GM19043 (cell line): ENCODE data around the gene MAP3K2.

Experiments used
- ATAC-seq: cut with Tn5 transposase; IDR thresholded peaks from one replicate; pipeline ENCODE4 v1.9.1; 2021; ENCODE audit warnings: low read depth; ENCODE audit not compliant: unreplicated experiment

MAP3K2 gene

DNA sequence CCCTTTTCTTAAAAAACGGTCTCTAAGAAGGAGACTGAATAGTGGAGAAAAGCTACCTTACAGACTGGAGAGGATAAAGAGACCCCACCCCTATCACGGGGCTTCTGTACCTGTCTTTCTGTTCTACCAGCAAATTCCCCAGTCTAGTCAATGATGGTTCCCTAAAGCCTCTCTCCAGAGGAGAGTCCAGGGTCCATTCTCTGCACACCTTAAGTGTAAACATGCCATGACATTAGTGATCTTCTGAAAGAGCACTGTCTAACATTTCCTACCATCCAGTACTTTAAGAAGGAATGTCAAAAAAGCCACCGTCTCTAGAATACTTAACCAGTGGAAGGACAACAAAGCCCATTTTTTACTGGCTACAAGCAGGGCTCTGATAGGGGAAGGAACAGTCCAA lies 76.8 kb downstream of the MAP3K2 start:
- no peak for ATAC-seq

GRCh38 chr2:127309468-127309867 lies 78.3 kb downstream of the MAP3K2 start:
- ATAC-seq: no peak

GRCh38 chr2:127308586-127309138 lies 79.1 kb downstream of the MAP3K2 start:
- no peak for ATAC-seq

- ATAC-seq: no peak
Measured at GRCh38 chr2:127305990-127306585, 81.7 kb downstream of the MAP3K2 start.

DNA sequence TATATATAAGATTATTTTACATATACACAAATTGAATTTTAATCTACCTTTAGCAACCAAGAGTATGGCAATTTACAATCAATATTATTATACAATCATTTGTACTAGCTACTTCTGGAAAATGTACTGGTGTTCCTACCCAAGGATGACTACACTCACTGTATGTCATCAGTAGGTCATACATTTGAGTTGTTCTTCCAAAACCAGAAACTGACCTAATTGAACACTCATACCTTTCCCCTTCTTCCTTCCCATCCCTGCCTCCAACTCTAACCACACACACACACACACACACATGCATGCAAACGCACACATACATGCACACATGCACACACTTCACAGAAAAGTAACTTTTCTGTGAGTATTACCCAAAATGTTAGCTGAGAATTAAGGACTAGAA lies 85.6 kb downstream of the MAP3K2 start:
- no peak for ATAC-seq

GRCh38 chr2:127293748-127294562 lies 93.8 kb downstream of the MAP3K2 start, which contains the start of gene ERCC3:
Gene ERCC3, minus strand, starts transcription at chr2:127294144. Its CDS starts 63 bp downstream, at chr2:127294081.
- ATAC-seq: peak; percentile 100

GRCh38 chr2:127293386-127293747 lies 94.4 kb downstream of the MAP3K2 start:
- no peak for ATAC-seq

- no peak for ATAC-seq
Measured at GRCh38 chr2:127288274-127288673, 99.5 kb downstream of the MAP3K2 start.

GRCh38 chr2:127283275-127283674 lies 104.5 kb downstream of the MAP3K2 start:
- no peak for ATAC-seq

- ATAC-seq: no peak
Measured at GRCh38 chr2:127280693-127281092, 107.1 kb downstream of the MAP3K2 start.

GRCh38 chr2:127279781-127280180 lies 108.0 kb downstream of the MAP3K2 start:
- no peak for ATAC-seq

DNA sequence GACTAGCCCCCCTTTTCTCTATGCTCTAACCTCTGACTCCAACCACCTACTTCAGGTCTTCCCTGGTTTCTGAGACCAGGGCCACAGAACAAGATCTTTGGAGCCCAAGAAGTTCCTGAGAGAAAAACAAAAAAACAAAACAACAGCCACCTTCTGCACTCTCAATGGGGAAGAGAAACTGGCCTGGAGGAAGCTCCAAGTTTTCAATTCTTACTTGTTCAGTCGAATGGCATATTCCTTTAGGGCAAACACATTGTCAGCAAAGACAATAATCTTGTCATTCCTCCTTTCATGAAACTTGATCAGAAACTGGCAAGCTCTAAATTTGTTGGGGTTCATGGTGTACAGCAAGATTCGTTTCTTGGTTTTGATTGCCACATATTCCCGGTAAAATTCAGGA lies 108.8 kb downstream of the MAP3K2 start:
- ATAC-seq: no peak

GRCh38 chr2:127277028-127277427 lies 110.7 kb downstream of the MAP3K2 start:
- peak; percentile 79 for ATAC-seq

DNA sequence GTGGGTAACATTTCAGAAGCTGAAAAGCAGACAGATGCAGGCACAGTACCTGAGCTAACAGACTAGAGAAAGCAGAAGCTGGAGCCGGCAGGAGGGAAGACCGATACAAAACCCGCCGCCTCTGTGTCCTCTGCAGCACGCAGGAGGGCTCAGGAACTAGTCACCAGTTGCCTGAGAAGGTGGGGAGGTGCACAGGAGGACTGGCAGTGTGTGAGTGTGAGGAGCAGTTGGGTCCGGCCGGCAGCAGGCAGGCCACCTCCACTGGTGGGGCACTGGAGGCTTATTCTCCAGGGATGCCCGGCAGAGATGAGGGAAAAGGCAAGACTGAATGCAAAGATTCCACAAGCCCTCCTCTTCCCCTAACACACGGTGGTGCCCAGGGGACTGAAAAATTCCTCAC lies 112.0 kb downstream of the MAP3K2 start:
- no peak for ATAC-seq

DNA sequence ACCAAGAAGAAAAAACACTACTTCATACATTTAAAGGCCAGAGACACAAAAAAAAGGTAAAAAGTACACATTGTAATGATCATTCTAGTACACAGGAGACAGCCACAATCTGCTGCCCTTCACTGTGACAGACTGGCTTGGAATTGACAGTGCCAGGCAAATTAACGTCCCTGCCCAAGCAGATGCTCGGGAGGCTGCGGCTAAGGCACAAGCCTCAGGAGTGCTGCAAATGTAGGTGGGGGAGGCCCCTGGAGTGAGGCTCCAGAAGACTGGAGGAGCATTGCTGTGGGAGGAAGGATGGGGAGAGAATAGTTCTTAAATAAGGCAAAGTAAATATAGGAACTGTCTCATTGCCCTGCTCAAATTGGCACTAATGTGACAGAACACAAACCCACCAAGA lies 112.4 kb downstream of the MAP3K2 start:
- ATAC-seq: no peak

- ATAC-seq: no peak
Measured at GRCh38 chr2:127270663-127271062, 117.1 kb downstream of the MAP3K2 start.

GRCh38 chr2:127261804-127262406 lies 125.9 kb downstream of the MAP3K2 start:
- ATAC-seq: no peak

DNA sequence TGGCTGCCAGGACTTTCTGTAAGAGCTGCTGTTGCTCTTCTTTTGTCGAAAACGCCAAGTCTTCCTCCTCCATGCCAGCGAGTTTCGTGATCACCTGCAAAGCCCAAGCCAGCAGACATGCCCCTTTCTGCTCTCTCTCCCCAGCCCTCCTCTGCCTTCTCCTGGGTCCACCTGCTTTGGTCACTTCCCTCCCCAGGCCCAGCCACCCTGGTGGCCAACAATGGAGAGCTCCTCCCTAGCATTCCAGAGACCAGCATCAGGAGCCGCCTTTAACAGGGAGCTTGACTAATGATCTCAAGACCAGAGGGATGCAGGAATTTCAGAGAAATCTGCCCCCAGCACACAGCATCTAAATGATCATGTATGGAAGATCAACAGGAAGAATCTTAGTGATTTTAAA lies 128.4 kb downstream of the MAP3K2 start:
- ATAC-seq: no peak

- no peak for ATAC-seq
Measured at GRCh38 chr2:127256866-127257265, 130.9 kb downstream of the MAP3K2 start.

DNA sequence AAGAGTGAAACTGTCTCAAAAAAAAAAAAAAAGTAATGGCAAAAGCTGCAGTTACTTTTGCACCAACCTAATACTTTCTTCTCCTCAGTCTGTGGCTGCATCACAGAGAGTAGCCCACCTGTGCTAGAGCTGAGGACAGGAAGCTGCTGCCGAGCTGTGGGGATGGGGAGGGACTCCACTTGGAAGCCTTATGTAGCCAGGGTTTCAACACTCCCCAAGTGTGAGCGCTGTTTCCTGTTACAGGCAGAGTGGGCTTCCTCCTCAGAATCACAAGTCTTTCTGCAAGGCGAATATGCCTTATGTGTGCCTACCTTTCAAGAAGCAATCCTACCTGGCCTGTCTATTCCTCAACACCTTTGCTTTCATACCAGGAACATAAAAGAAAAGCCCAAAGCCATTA lies 131.4 kb downstream of the MAP3K2 start:
- ATAC-seq: no peak

DNA sequence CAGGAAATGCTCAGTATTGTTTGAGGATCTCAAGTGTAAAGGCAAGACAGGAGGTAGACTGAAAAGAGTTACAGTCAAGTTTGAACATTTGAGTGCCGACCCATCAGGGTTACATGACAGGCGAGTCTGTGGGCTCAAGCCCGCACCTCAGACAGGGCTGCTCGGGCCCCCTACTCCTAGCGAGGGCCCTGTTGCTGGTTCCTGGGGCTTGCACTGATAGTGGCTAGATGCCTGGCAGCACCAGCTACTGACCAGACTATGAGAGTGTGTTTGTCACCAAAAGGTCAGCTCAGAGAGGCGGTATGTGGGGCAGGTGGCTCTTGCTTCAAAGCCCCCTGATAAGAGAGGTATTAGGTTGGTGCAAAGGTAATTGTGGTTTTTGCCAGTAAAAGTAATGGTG lies 132.1 kb downstream of the MAP3K2 start:
- ATAC-seq: no peak

DNA sequence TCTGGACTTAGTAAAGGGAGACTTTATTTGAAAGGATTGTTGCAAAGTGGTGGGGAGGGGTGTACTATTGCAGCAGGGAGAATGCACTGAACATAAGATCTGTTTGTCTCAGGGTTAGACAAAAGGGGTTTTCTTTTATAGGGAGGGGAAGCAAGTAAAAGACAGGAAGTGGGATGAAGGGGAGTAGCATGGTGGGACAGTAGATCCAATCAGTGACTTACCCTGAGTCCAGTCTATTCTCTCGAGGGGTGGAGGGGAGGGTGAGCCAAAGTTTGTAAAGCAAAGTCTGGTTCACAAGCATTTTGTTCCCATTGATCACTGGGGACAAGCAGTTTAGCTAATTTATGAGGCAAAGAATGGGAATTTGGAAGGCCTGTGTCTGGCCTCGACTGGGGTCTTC lies 132.6 kb downstream of the MAP3K2 start:
- no peak for ATAC-seq
